GM21576 (cell line): ENCODE data around the gene KANK4.

Source experiments
- ATAC-seq: cut with Tn5 transposase; IDR thresholded peaks from one replicate; pipeline ENCODE4 v1.9.1; 2021; ENCODE audit warnings: mild to moderate bottlenecking, moderate library complexity; ENCODE audit not compliant: unreplicated experiment

Gene KANK4

DNA sequence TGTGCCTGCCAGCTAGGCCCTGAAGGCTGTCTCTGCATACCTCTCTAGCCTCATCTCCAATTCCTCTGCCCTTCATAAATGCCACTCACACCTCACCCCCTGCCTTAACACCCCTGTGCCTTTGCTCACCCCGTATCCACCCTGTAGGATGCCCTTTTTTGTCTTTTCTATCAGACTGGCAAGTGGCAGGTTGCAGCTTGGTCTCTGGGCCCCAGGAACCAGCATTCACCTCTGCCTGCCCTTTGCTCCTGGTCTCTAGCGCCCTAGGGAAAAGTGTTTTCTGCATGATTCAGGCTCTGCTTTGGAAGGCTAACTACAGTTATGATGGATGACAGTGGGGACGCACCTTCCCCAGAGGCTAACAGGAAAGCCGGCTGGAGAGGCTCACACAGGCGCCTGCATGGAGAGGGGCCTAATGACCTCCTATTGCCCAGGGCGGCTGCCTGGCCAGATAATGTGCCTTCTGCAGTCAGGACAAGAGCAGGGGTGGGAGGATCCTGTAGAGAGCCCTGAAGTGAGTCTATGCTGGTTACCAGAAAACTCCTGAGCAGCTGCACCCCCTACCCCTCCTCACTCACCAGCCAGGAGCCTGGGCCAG, 11.2 kb downstream of the KANK4 start:
- no peak for ATAC-seq

DNA sequence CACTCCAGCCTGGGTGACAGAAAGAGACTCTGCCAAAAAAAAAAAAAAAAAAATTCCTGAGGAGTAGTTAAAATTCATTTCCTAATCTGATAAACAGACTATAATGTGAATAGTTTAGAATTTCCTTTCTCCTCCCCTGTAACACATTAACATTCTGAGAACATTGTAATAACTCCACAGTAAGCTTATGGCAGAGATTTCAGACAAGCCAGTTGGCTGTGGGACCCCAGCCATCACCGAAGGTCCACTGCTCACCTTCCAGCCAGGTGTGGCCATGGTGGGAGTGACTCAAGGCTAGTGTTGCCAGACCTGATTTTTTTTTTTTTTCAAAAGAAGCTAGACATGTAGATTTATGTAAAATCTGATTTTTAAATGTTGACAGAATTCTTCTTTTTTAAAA, 11.8 kb downstream of the KANK4 start:
- ATAC-seq = no peak

DNA sequence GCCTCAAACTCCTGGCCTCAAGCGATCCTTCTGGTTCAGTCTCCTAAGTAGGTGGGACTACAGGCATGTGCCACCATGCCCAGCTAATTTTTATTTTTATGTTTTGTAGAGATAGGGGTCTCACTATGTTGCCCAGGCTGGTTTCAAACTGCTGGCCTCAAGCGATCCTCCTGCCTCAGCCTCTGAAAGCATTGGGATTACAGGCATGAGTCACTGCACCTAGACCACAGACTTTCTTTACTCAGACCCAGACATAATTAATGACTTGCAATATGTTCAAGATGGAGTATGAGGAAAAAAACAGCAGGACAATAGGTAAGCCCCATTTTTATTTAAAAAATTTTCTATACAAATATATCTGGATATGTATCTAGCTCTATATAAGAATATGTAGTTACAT, 13.2 kb downstream of the KANK4 start:
- ATAC-seq = no peak

DNA sequence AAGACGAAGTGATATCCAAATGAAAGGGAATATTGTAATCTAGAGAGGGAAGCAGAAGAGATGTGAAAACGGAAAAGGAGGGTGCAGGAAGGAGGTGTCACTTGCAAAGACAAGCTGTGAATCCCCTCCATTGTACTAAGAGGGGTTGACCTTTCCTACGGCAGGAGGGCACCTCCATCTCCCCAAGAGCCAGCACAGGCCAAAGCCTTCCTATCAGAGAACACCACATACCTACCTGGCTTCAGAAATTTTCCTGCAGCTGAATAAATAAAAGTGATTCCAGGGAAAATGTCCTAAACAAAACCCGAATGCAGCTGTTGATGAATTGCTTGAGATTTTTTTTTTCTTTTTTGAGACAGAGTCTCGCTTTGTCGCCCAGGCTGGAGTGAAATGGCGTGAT, 14.3 kb downstream of the KANK4 start:
- ATAC-seq = no peak

DNA sequence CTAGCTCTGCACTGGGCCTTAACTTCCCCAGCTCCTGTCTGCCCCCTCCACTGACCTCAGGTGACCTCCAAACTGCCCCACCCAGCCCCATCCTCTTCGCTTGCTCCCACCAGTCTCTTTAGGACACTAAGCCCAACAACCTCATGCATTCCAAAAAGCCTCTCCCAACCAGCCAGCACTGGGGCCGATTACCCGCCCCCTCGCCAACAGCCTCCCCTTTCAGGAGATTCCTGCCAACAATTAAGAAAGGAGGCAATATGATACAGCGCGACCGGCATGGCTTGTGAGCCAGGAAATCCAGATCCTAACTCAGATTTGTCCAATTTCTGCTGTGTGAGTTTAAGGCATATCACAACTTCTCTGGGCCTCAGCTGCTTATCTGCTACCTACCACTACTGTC, 14.7 kb downstream of the KANK4 start:
- no peak for ATAC-seq

GRCh38 chr1:62301726-62302390, 17.4 kb downstream of the KANK4 start:
- ATAC-seq = no peak

DNA sequence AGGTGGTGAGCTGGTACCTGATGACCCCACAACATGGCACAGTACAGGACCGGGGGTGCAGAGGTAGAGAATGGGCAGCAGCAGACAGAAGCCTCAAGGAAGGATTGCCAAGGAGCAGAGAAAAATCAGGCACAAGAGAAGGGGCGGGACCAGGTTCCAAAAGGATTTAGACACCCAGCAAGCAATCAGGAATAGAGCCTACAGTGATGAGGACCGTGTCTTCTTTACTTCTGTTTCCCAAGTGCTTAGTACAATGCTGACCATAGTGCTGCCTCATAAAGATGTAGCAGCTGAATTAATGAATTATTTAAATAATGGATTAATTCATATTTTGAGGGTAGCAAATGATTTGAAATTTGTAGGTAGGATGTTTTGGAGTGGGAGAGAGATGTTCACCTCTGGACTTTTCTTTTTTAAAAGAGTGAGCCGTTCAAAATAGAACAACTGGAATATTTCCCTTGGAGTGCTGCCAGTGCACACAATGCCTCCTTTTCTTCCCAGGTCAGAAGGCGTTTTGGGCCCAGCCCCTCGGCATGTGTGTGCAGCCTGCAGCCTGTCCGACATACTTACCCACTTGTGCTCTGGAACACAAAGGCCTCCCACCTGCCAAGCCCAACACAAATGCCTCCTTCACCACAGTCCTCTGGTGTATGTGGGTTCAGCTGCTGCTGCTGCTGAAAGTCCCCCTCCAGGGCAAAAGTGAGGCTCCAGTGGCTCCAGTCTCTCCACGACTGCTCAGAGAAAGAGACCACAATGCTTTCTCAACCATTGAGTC, 19.6 kb downstream of the KANK4 start:
- ATAC-seq = no peak

DNA sequence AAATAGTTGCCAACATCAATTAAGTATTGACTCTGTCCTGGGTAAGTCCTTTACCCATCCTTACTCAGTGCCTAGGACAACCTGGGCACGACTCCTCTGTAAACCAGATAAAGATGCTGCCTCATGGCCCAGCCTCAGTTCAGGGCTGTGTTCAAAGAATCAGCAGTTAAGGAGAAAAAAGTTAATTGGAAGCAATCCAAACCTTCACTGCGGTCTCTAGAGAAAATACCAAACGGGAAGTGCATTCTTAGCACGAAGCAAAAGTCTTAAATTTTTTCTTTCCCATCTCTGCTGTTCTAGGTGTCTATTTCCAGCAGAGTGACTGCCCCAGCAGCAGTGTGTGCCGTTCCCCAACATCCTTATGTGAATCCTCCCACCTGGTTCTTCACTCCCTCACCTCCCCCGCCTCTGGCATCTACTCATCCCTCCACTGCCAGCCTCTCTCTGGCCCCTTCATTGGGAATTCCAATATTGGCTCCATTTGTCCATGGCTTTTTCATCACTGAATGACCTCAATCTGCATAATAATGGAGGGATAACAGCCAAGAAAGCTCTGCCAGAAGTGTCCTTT, 23.2 kb downstream of the KANK4 start:
- peak; percentile 82 for ATAC-seq

GRCh38 chr1:62294261-62294660, 25.0 kb downstream of the KANK4 start:
- no peak for ATAC-seq

DNA sequence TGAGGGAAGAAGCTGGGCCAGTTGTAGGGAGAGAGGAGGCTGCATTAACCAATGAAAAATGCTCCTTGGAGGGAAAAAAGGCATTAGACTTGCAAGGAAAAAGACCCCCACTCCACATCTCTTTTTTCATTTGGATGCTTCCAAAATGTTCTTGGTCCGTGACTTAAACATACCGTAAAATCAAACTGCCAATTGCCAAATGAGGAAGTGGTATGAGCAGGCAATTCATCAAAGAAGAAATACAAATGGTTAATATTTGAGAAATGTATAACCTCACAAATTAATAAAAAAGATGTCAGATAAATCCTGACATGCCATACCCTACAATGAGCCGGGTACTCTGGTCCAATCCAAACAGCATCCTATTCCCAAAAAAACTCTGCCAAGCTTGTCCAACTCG, 30.6 kb downstream of the KANK4 start:
- no peak for ATAC-seq

DNA sequence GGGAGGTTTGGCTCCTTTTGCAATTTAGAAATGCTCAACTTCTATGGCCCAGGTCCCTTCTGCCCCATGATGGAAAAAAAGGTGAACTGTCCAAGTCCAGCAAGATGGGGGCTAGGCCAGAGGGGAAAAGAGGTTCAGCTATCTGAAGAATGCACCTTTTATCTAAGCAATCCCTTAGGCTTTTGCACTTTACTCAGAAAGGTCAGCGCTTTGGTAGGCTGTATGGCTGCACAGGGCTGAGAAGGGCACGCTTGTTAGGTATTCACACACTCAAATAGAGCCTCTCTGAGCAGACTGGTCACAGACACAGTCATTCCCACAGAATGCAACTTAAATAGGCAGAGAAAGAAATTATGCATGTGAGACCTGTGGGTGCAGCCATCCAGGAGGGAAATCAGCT, 31.0 kb downstream of the KANK4 start:
- no peak for ATAC-seq

GRCh38 chr1:62286786-62287224, 32.4 kb downstream of the KANK4 start:
- no peak for ATAC-seq

DNA sequence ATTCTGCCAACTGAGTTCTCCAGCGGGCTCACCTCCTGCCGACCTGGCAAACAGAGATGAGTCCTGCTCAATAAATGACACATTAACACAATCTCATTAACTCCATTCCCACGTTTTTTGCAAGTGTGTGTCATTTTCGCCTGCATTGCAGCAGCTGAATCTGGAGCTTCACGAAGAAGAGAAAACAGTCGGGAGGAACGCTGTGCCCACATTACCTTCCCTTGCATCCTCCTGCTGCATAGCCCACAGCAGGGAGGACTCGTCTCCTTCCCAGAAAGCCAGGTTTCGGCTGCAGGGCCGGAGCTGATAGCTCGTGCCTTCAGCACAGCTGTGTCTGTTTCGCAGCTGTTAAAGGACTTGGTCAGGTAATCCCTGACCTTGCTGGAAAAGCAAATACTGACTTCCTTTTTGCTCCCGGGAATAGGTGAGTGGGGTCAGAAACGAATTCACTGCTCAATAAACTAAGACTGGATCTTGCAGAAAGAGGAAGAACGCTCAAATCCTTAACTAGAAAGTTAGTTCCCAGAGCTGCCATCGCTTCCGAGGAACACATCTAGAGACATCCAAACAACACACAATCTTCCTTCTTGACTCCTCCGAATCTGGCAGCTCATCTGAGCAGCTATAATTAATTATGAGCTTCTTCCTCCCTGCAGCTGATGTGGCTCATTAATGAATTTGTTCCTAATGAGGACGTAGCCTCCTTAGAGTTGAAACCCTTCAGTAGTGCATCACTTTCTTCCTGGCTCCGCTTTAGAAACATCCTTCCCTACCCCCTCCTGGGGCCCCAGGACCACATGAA, 33.0 kb downstream of the KANK4 start:
- no peak for ATAC-seq

- no peak for ATAC-seq
Observed at GRCh38 chr1:62285440-62285839, 33.8 kb downstream of the KANK4 start.

- ATAC-seq = no peak
Observed at GRCh38 chr1:62283986-62284385, 35.2 kb downstream of the KANK4 start.

GRCh38 chr1:62282909-62283755, 36.1 kb downstream of the KANK4 start:
- ATAC-seq = no peak

- no peak for ATAC-seq
Observed at GRCh38 chr1:62281922-62282555, 37.2 kb downstream of the KANK4 start.

- ATAC-seq = no peak
Observed at GRCh38 chr1:62280960-62281465, 38.2 kb downstream of the KANK4 start.

- no peak for ATAC-seq
Observed at GRCh38 chr1:62280150-62280549, 39.1 kb downstream of the KANK4 start.
